Myometrial cell (primary cell): ENCODE data around the gene ACRBP. TPM values are rescaled to one million over a fixed set of nuclear protein-coding genes. Genes with fewer than 3 reads are reported as not detected.

Experiments used
- total RNA-seq: library from RNA; depleted of rRNA; stranded (reverse); fragments of >200 nt; gene quantifications from 2 replicates; pipeline ENCODE4 v1.2.3, GENCODE V29; 2015

Gene ACRBP
- total RNA-seq: 0.18 TPM in 1 of 2 replicates, not detected in the other

GRCh38 chr12:6647083-6647604 is at the start of gene ACRBP:
Gene ACRBP (minus strand): TSS chr12:6647432. CDS start chr12:6647366, 66 bp downstream.

GRCh38 chr12:6688999-6689882 is 42.0 kb upstream of the ACRBP start, which contains the start of gene ZNF384:
Gene ZNF384 (minus strand): TSS chr12:6689375. CDS start chr12:6679520, 9,855 bp downstream.

GRCh38 chr12:6662906-6663742 is 15.9 kb upstream of the ACRBP start, which contains the start of gene ING4:
Gene ING4 (minus strand): TSS chr12:6663119. CDS start chr12:6663101, 18 bp downstream.

GRCh38 chr12:6635856-6636531 is 11.2 kb downstream of the ACRBP start, which contains the start of gene LPAR5:
Gene LPAR5 (minus strand): TSS chr12:6635959. CDS start chr12:6621248, 14,711 bp downstream.

Other genes starting within 250 kb of the ACRBP start
- gene CD27, start 202.5 kb downstream of the ACRBP start, total RNA-seq: not detected in 2 replicates
- gene TAPBPL, start 195.4 kb downstream of the ACRBP start, total RNA-seq: 7.5 and 19.3 TPM in 2 replicates
- gene VAMP1, start 176.8 kb downstream of the ACRBP start, total RNA-seq: 5.0 and 8.4 TPM in 2 replicates
- gene MRPL51, start 154.2 kb downstream of the ACRBP start, total RNA-seq: 110 and 135 TPM in 2 replicates
- 101 TPM in 2 replicates for gene NCAPD2, start 153.3 kb downstream of the ACRBP start, total RNA-seq
- 6,392 and 8,126 TPM in 2 replicates for gene GAPDH, start 112.9 kb downstream of the ACRBP start, total RNA-seq
- gene IFFO1, start 91.4 kb downstream of the ACRBP start, total RNA-seq: 10.1 and 12.1 TPM in 2 replicates
- 23.4 and 31.7 TPM in 2 replicates for gene NOP2, start 79.1 kb downstream of the ACRBP start, total RNA-seq
- gene CHD4, start 40.1 kb downstream of the ACRBP start, total RNA-seq: 213 and 218 TPM in 2 replicates
- gene LPAR5, start 11.5 kb downstream of the ACRBP start, total RNA-seq: 0.86 TPM in 1 of 2 replicates, not detected in the other
- gene ING4, start 15.7 kb upstream of the ACRBP start, total RNA-seq: 28.8 and 31.9 TPM in 2 replicates
- gene ZNF384, start 41.9 kb upstream of the ACRBP start, total RNA-seq: 16.7 and 26.2 TPM in 2 replicates
- not detected in 2 replicates for gene PIANP, start 53.4 kb upstream of the ACRBP start, total RNA-seq
- 127 and 144 TPM in 2 replicates for gene COPS7A, start 76.6 kb upstream of the ACRBP start, total RNA-seq
- 274 and 381 TPM in 2 replicates for gene MLF2, start 105.7 kb upstream of the ACRBP start, total RNA-seq
- gene PTMS, start 118.9 kb upstream of the ACRBP start, total RNA-seq: 296 and 339 TPM in 2 replicates
- gene LAG3, start 125.1 kb upstream of the ACRBP start, total RNA-seq: under 0.01 and 0.35 TPM in 2 replicates
- gene CD4, start 142.1 kb upstream of the ACRBP start, total RNA-seq: under 0.01 TPM in 1 of 2 replicates, not detected in the other
- gene GPR162, start 174.4 kb upstream of the ACRBP start, total RNA-seq: 1.8 and 3.2 TPM in 2 replicates
- 69.5 and 75.1 TPM in 2 replicates for gene P3H3, start 181.0 kb upstream of the ACRBP start, total RNA-seq
- 0.29 and 1.8 TPM in 2 replicates for gene GNB3, start 193.5 kb upstream of the ACRBP start, total RNA-seq
- gene CDCA3, start 203.9 kb upstream of the ACRBP start, total RNA-seq: 36.3 and 53.9 TPM in 2 replicates
- gene USP5, start 204.7 kb upstream of the ACRBP start, total RNA-seq: 89.4 and 97.7 TPM in 2 replicates
- 1,607 and 1,656 TPM in 2 replicates for gene TPI1, start 220.1 kb upstream of the ACRBP start, total RNA-seq
- 4.9 and 12.8 TPM in 2 replicates for gene SPSB2, start 225.9 kb upstream of the ACRBP start, total RNA-seq